Transverse colon (tissue), 4 donors: ENCODE data around the gene ARHGAP8.

Experiments
- CTCF ChIP-seq, 5 experiments: fragments of 200-600 bp in 3 of 5; fragments of 450-650 bp in 2 of 5; sonication (generic) in 3 of 5; IDR thresholded peaks; 1 replicate in 2 of 5; 2 replicates in 3 of 5; pipeline ENCODE4 v1.5.1; 2016 to 2017; ENCODE audit warnings: antibody characterized with exemption in 5 of 5, inconsistent platforms in 3 of 5, mild to moderate bottlenecking in 2 of 5, moderate library complexity in 1 of 5
- POLR2AphosphoS5 ChIP-seq, 3 donors: sonication (generic); formaldehyde crosslinking; IDR thresholded peaks; one replicate each; pipeline ENCODE4 v1.6.1; 2016; ENCODE audit warnings: antibody characterized with exemption in 3 of 3

GRCh38 chr22:44880610-44881290 lies 128.4 kb downstream of the ARHGAP8 start:
- TF ChIP-seq CTCF (IDR thresholded peaks at IDR 0.05): no peak
- no peak for TF ChIP-seq POLR2AphosphoS5 (IDR thresholded peaks at IDR 0.05)
